Measurements from ENCODE around the gene AGTPBP1.
A peak's percentile ranks its signal among the peaks of the same experiment; 100 is the strongest.
"Not testable (repeated sequence)": the region's sequence is repeated elsewhere in the genome, so short reads cannot be mapped to it uniquely, and the experiment has no call there.

Gene AGTPBP1, protein sequence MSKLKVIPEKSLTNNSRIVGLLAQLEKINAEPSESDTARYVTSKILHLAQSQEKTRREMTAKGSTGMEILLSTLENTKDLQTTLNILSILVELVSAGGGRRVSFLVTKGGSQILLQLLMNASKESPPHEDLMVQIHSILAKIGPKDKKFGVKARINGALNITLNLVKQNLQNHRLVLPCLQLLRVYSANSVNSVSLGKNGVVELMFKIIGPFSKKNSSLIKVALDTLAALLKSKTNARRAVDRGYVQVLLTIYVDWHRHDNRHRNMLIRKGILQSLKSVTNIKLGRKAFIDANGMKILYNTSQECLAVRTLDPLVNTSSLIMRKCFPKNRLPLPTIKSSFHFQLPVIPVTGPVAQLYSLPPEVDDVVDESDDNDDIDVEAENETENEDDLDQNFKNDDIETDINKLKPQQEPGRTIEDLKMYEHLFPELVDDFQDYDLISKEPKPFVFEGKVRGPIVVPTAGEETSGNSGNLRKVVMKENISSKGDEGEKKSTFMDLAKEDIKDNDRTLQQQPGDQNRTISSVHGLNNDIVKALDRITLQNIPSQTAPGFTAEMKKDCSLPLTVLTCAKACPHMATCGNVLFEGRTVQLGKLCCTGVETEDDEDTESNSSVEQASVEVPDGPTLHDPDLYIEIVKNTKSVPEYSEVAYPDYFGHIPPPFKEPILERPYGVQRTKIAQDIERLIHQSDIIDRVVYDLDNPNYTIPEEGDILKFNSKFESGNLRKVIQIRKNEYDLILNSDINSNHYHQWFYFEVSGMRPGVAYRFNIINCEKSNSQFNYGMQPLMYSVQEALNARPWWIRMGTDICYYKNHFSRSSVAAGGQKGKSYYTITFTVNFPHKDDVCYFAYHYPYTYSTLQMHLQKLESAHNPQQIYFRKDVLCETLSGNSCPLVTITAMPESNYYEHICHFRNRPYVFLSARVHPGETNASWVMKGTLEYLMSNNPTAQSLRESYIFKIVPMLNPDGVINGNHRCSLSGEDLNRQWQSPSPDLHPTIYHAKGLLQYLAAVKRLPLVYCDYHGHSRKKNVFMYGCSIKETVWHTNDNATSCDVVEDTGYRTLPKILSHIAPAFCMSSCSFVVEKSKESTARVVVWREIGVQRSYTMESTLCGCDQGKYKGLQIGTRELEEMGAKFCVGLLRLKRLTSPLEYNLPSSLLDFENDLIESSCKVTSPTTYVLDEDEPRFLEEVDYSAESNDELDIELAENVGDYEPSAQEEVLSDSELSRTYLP

DNA sequence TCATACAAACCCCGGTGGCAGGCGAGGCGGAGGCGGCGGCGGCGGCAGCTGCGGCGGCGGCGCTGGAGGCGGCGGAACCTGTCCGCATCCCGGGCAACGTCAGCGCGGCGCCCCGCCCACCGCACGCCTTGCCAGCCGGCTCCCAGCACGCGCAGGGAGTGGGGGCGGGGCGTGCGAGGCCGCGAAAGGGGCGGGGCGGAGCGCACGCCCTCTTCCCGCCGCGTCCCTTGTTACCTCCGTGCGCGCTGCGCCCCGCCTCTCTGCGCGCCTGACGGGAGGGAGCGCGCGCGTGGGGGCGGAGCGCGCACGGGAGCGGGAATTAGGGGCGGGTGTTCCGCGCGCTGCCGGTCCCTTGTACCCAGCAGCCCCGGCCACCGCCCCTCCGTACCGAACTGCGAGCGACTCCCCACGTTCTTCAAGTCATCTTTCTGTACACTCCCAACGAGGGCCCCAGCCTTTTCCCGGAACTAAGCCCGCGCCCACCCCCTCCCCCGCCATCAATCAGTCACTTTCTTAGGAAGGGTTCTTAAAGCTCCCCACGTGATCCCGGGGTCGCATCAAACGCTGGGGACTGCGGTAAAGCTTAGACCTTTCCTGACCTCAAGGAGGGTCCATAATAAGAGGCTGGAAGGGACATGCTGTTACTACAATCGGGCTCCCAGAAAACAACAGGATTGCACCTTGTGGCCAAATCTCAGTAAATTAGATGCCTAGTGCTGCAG, at the start of gene AGTPBP1:
AGTPBP1 (minus strand) TSS at position 80 of the 722 bp plus-strand sequence. CDS start 29,421 bp downstream, outside the sequence.
- DNase-seq (ENCODE audit: low spot score), result peak; percentile 76

DNA sequence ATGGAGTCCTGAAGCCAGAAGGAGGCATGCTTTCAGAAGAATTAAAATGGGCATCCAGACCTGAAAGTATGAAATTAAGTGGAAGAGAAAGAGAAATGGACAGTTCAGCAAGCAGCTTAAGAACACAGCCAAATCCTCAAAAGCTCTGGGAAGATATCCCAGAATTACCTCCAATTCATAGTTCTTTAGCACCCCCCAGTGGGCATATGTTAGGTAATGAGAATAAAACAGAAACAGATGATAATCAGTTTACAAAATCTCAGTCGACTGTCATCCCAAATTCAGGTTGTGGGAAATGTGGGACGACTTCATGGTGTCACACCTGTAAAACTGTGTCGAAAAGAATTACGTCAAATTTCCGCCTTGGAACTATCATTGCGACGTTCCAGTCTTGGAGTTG, 44.4 kb upstream of the AGTPBP1 start:
- DNase-seq (ENCODE audit: low spot score), result not testable (repeated sequence)

DNA sequence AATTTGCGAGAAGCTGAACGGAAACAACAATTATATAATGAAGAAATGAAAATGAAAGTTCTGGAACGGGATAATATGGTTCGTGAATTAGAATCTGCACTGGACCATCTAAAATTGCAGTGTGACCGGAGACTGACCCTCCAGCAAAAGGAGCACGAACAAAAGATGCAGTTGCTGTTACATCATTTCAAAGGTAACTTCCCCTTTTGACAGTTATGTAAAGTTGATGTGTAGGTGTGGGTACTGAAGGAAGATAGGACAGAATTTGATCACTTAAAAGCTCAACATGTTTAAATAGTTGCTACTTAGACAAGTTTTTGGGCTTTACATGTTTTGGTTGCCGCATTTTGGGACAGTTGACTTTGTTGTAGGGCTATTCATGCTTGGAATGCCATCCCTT, 32.1 kb upstream of the AGTPBP1 start:
- DNase-seq (ENCODE audit: low spot score), result not testable (repeated sequence)

DNA sequence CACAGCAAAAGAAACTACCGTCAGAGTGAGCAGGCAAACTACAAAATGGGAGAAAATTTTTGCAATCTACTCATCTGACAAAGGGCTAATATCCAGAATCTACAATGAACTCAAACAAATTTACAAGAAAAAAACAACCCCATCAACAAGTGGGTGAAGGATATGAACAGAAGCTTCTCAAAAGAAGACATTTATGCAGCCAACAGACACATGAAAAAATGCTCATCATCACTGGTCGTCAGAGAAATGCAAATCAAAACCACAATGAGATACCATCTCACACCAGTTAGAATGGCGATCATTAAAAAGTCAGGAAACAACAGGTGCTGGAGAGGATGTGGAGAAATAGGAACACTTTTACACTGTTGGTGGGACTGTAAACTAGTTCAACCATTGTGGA, 20.0 kb upstream of the AGTPBP1 start:
- DNase-seq (ENCODE audit: low spot score), result not testable (repeated sequence)

DNA sequence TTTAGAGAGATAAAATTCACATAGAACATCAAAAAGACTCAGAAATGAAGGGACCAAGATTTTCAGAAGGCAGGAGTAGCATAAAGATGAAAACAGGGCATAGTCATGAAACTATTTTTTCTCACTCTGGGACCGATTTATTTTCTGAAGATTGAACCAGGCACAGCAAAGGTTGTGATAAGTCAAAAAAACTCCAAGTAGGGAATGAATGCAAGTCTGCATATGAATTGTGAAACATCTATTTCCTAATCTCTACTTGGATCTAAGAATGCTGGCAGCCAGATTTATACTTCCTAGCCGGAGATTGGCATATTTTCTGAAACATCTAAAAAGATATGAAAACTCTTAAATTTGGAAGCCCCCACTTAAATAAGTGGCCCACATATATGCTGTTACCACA, 16.0 kb upstream of the AGTPBP1 start:
- DNase-seq (ENCODE audit: low spot score), result not testable (repeated sequence)

DNA sequence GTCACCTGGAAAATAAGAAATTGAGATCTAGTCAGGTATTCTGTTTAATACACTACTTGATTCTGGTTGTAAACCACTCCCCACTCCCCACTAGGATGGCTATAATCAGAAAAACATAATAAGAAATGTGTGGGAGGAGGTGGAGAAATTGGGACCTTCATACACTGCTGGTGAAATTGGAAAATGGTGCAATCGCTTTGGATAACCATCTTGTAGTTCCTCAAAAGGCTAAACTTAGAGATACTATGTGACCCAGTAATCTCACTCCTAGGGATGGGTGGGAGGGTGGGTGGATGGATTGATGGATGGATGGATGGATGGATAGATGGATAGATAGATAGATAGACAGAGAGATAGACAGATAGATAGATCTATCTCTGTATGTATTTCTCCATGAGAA, 14.5 kb upstream of the AGTPBP1 start:
- not testable (repeated sequence) for DNase-seq (ENCODE audit: low spot score)

DNA sequence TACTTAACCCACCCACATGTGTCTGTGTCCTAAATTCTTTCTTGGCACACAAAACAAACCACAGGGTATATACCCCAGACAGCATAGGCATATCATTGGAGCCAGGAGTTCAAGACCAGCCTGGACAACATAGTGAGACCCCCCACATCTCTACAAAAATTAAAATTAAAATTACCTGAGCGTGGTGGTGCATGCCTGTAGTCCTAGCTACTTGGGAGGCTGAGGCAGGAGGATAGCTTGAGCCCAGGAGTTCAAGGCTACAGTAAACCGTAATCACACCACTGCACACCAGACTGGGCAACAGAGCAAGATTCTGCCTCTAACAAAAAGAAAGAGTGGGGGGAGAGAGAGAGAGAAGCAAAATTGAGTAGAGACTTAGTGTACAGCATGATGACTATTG, 4.6 kb upstream of the AGTPBP1 start:
- DNase-seq (ENCODE audit: low spot score), result no peak

DNA sequence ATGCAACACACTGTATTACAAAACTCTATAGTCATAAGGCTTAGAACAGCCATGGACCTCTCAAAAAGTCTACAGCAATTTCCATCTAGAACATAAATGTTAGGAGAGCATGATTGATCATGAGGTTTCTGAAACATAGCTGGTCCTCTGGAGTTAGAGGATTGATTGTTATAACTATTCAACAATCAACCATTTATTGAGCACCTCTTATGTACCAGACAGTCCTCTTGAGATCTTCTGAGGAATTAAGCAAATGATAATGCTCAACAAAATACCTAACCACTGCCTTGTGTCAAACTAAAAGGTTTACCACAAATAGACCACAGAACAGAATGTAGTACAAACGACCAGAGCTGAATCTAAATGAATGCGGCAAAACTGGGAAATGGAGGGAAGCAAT, 3.4 kb upstream of the AGTPBP1 start:
- no peak for DNase-seq (ENCODE audit: low spot score)

DNA sequence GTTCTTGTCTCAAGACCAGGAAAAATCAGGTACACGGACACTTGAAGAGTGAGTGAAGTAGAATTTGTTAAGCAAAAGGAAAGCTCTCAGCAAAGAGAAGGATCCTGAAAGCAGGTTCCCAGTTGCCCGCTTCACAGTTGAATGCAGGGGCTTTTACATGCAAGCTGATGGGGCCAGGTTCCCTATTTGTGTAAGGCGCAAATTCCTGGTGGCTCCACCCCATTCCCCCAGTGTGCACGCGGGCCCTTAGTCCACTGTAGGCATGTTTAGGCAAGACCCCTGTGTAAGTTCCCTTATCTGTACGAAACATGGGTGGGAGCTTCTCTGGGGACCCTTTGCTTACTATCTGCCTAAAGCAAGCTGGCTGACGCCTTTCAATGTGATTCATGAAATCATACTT, 2.7 kb upstream of the AGTPBP1 start:
- no peak for DNase-seq (ENCODE audit: low spot score)

DNA sequence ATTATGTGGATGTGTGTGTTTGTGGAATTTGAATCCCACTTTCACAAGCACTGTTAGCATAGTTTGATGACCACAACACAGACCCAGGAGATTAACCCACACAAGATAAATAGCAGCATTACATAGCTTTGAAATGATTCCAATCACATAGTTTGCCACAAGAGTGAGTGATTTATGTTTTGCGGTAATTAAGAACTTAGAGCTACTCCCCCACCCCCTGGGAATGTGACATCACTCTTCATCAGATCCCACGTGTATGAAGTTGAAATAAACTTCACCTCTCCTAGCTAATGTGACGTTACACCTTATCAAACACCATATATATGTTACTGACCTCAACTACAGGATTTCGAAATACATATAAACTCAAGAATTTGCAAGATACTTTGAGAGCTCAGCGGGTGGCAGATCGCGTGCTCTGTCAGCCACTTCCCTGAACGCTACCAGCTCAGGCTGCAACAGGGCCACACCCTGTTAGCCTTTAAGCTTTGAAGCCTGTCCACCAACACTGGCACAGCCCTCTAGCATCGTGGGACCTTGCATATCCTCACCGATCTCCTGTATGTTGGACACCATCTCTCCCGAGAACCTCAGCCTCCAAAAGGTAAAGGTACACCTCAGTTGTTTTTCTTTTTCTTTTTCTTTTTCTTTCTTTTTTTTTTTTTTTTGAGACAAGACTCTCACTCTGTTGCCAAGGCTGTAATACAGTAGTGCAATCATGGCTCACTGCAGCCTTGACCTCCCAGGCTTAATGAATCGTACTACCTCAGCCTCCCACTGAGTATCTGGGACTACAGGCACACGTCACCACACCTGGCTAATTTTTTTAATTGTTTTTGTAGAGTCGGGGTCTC, 1.7 kb upstream of the AGTPBP1 start:
- DNase-seq (ENCODE audit: low spot score), result peak; percentile 20

DNA sequence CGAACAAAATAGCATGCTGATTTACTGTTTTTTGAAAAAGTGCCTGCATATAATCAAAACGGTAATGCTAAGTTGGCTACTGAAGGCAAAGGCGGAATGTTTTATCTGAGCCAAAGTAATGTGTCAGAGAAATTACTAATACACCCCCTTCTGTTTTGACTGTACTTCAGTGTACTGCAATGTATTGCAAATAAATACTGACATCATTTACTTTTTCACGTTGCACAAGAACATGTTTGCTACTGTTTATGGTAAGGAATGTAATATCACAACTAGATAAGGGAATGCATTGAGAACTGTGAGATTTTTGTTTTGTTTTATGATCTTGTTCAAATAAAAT, 813 bp upstream of the AGTPBP1 start:
- DNase-seq (ENCODE audit: low spot score), result no peak

DNA sequence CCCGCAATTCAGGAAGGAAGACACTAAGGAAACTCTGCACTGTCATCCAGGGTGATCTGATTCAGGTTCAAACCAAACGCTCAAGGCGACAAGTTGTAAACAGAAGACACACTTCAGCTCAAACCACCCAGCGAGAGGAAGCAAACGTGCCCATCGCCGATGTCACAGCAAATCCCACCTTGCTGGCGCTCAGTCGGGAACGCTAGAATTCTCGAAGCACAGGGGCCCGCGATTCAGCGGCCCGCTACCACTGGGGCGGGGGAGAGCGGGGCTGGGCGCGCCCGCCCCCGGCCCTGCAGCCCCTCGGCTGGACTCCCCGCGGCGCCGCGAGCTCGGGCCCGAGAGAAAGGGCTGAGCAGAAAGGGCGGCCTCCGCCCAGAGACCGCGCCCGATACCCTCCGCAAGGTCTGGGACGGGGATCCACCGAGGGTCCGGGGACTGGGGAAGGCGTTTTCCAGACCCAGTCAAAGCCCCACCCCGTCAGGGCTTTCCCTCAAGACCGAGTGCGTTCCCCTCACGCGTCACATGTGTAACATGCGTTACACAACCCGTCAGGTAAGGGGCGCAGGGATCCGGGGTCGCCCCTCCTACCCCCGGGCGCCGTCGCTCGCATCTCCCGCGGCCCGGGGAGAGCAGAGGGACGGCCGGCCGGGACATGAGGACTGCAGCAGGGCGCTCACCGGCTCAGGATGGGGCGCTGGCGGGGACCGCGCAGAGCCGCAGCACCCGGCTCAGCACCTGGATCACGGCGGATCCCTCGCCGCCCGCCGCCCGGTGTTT, 469 bp downstream of the AGTPBP1 start:
- peak; percentile 56 for DNase-seq (ENCODE audit: low spot score)

DNA sequence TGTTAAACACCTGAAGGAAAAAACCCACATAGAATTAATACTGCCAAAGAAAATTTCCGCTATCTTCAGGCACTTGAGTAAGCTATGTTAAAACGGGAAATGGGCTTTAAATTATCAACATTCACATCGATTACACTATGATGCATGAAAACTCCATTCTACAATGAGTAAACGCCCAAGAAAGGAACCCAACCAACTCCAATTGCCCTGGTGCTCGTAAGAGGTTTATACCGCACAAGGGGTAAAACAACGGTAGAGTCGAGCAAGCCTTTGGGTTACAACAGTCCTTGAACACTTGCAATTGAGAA, 1.0 kb downstream of the AGTPBP1 start:
- DNase-seq (ENCODE audit: low spot score), result no peak

DNA sequence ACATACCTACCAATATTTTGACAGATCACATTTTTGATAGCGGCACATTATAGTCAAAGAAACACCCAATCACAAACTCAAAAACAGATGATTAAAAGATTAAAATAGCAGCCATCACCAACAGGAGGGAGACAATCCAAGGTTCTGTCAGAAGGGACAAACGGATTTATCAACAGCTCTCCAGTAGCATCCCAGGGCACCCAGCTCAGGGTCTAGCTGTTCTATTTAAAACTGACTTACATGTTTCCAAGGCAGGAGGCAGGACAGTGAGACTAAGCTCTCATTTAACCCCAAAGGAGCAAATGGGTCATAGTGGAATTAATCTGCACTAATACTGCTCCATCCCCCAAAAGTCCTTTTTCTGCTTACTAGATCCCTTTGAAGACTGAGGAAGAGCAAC, 3.2 kb downstream of the AGTPBP1 start:
- DNase-seq (ENCODE audit: low spot score), result no peak

DNA sequence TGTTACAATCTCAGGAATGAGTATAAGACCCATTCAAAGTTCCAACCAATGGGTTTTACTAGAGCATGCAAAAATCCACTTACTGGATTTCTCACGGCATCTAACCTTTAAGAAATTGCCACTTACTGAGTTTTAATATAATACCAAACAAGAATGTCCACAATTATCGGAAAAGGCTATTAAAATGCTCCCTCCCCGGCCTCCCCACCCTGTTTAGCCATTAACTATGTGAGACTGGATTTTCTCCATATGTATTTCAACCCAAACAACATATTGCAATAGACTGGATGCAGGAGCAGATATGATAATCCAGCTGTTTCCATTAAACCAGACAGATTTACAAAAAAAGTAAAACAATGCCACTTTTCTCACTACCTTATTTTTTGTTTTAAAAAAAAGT, 4.1 kb downstream of the AGTPBP1 start:
- DNase-seq (ENCODE audit: low spot score), result no peak

DNA sequence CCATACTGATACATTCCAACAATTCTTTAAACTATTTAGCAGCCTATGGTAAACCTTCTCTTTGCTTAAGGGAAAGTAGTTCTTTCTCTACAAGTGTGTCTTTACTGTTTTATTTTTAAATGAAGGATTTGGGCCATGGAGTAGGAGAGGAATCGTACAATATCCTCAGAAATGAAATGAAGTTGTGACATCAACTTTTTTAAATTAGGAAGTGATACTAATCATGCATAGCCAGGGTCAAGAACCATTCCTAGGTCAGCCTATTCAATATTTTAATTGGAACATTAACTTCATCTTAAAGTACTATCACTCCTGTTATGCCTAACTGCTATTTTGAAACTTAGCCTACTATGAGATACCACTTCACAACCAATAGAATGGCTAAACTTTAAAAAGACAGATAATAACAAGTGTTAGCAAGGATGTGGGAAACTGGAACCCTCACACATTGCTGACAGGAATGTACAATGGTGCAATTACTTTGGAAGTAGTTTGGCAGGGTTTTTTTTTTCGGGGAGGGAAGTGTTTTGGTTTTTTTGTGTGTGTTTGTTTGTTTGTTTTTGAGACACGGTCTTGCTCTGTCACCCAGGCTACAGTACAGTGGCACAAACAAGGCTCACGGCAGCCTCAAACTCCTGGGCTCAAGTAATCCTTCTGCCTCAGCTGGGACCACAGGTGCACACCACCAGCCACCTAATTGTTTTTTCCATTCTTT, 10.7 kb downstream of the AGTPBP1 start:
- no peak for DNase-seq (ENCODE audit: low spot score)

DNA sequence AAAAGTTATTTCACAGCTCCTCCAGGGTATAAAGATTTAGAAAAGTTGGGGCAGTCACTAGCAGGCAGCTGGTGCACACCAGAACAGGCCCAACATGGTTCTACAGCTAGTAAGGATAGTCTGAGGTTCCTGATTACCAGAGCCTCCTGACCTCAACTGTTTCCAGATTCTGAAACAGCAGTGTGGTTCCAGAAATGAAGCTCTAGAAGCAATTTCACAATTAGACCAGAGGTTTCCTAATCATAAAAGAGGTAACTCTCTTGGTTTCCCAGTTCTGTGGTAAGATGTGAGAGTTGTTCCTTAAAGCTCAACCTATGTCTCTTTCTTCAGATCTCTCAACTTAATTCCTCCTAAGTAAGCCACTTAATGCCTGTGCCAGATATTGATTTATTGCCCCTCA, 11.9 kb downstream of the AGTPBP1 start:
- DNase-seq (ENCODE audit: low spot score), result no peak

DNA sequence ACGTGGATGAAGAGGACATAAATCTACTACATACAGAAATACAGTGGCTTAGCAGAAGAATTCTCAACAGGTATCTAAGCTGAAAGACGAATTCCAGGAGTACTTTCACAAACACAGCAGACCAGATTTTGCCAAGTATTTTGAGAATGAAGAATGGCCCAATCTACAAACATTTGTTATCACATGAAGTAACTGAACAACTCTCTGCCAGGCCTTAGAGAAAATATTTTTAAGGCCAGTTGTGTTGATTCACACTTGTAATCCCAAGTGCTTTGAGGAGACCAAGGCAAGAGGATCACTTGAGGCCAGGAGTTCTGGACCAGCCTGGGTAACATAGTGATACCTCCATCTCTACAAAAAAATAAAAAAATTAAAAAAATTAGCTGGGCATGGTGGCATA, 14.3 kb downstream of the AGTPBP1 start:
- DNase-seq (ENCODE audit: low spot score), result no peak

DNA sequence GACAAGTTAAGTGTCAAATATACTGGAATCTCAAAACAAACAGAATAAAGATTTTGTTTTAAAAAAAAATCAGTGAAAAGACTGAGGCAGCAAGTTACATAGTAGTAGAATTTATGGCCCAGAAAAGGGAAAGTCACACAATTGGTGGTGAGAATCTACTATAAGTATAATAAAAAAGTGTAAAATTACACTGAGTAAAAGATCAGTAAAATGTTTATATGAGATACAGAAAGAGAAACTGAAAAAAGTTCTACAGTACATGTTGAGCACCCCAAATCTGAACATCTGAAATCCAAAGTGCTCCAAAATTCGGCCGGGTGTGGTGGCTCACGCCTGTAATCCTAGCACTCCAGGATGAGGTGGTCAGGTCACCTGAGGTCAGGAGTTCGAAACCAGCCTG, 15.0 kb downstream of the AGTPBP1 start:
- no peak for DNase-seq (ENCODE audit: low spot score)

DNA sequence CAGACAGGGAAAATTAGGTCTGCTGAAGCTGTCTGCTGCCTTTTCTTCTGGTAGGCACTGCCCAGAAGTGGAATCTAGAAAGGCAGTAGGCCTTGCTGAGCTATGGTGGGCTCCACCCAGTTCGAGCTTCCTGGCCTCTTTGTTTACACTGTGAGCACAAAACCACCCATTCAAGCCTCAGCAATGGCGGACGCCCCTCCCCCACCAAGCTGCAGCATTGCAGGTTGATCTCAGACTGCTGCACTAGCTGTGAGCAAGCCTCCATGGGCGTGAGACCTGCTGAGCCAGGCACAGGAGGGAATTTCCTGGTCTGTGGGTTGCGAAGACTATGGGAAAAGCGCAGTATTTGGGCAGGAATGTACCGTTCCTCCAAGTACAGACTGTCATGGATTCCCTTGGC, 18.5 kb downstream of the AGTPBP1 start:
- DNase-seq (ENCODE audit: low spot score), result no peak

Measured in HuH-7 (cell line).